Peyer's patch (tissue), 4 donors: ENCODE results near the gene KAT2B.

ENCODE experiments used
- CTCF ChIP-seq, 6 experiments: fragments of 450-650 bp in 4 of 6; fragments of 200-600 bp in 2 of 6; sonication (generic) in 1 of 6; IDR thresholded peaks; one replicate each; pipeline ENCODE4 v1.5.1; 2017 to 2019; ENCODE audit warnings: antibody characterized with exemption in 6 of 6, mild to moderate bottlenecking in 3 of 6, moderate library complexity in 1 of 6
- POLR2A ChIP-seq, 2 donors: fragments of 450-650 bp; IDR thresholded peaks; one replicate each; pipeline ENCODE4 v1.5.1; 2017; ENCODE audit warnings: antibody characterized with exemption in 2 of 2, mild to moderate bottlenecking in 2 of 2, moderate library complexity in 2 of 2

GRCh38 chr3:20071175-20071574, 30.9 kb downstream of the KAT2B start:
- TF ChIP-seq CTCF (IDR thresholded peaks at IDR 0.05) (no peak), POLR2A (IDR thresholded peaks at IDR 0.05) (no peak)
